HG02870 (cell line): ENCODE results near the gene GPR42.
"Not testable (repeated sequence)": the region's sequence is repeated elsewhere in the genome, so short reads cannot be mapped to it uniquely, and the experiment has no call there.

Experiments
- ATAC-seq: cut with Tn5 transposase; IDR thresholded peaks from one replicate; pipeline ENCODE4 v1.9.1; 2021; ENCODE audit warnings: mild to moderate bottlenecking, moderate library complexity; ENCODE audit not compliant: unreplicated experiment

GPR42 gene

DNA sequence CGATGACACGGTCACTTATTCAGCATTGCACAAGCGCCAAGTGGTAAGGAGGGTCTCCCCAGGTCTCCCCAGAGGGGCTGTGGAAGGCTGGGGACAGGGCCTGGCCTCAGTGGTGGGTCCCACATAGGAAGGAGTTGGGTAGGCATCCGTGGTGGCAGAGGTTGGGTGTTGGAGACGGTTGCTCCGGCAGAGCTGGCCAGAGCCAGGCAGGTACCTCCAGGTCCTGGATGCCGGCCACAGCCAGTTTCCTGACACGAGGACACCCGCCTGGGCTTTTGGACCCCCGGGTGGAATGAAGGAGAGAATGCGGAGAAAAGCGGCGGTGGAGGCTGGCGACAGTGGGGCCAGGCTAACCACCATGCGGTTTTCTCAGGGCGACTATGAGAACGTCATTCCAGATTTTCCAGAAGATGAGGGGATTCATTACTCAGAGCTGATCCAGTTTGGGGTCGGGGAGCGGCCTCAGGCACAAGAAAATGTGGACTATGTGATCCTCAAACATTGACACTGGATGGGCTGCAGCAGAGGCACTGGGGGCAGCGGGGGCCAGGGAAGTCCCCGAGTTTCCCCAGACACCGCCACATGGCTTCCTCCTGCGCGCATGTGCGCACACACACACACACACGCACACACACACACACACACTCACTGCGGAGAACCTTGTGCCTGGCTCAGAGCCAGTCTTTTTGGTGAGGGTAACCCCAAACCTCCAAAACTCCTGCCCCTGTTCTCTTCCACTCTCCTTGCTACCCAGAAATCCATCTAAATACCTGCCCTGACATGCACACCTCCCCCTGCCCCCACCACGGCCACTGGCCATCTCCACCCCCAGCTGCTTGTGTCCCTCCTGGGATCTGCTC is 24.4 kb upstream of the GPR42 start:
- ATAC-seq: no peak

DNA sequence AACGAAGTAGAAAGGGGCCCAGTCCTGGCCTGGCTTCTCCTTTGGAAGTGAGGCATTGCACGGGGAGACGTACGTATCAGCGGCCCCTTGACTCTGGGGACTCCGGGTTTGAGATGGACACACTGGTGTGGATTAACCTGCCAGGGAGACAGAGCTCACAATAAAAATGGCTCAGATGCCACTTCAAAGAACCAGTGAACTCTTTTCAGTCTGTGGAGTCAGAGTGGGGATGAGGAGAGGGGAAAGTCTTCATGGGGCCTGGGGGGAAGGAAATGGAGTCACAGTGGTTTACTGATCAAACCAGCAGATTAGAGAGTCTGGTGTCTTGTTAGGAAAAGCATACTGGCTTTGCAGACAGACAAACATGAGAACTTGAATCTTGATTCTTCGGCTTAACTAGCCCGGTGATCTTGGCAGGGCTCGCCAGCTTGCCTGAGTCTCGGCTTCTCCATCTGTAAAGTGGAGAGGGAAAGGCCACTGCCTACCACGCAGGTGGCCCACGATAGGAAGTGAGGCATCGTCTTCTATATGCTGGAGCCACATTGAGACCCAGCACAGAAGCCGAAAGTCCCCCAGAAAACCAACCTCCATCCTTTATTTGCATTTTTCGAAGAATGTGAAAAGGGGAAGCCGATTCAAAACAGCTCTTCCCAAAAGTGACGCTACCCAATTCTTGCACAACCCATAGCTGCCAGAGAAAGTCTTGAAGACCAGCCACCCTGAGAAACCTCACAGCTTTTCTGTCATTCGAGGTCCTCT is 23.5 kb upstream of the GPR42 start, which contains the start of gene FFAR1:
FFAR1 (plus strand) TSS at position 732 of the 759 bp plus-strand sequence. CDS start 3,650 bp downstream, outside the sequence.
- ATAC-seq: peak; percentile 53

DNA sequence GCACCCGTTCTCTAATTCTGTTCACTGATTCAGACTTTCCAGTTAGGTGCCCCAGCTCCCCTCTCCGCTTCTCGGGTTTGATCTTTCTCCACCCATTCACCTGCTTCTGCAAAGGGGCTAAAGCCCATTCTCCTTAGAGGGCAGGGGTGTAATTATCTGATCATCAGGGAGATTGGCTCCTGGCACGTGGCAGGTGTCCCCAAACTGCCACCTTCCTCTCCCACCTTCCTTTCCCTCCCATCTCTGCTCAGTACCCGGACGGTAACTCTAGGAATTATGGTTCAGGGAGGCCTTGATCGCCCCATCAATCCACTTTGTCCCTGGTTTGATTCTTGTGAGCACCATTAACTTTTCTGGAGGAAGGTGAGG is 23.0 kb upstream of the GPR42 start:
- ATAC-seq: no peak

DNA sequence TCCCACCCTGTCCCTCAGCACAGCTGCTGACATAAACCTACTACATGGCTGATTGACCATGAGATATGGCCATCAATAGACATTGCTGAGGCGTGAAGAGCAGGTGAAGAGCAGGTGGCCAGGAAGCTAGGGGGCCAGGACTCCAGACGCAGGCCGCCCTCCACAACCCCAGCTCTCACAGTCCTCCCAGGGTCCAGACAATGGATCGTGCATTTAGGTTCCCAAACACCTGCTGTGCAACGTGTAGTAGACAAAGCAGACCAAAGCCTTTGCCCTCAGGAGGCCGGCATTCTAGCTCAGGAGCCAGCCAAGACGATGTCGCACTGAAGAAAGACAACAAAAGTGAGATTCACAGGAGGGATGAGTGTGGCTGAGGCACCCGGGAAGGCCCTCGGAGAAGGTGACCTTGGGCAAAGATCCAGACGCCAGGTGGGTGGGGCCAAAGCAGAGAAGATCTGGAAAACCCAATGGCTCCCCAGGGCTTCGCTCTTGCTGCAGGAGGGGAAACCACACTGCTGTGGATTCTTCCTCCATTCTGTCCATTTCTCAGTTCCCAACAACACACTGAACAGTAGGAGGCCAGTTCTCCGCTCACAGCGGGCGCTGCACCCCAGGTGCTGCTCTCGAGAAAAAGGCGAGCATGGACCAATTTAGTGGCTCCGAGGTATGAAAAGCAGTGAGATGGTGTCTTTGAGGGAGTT is 21.8 kb upstream of the GPR42 start:
- ATAC-seq: no peak

DNA sequence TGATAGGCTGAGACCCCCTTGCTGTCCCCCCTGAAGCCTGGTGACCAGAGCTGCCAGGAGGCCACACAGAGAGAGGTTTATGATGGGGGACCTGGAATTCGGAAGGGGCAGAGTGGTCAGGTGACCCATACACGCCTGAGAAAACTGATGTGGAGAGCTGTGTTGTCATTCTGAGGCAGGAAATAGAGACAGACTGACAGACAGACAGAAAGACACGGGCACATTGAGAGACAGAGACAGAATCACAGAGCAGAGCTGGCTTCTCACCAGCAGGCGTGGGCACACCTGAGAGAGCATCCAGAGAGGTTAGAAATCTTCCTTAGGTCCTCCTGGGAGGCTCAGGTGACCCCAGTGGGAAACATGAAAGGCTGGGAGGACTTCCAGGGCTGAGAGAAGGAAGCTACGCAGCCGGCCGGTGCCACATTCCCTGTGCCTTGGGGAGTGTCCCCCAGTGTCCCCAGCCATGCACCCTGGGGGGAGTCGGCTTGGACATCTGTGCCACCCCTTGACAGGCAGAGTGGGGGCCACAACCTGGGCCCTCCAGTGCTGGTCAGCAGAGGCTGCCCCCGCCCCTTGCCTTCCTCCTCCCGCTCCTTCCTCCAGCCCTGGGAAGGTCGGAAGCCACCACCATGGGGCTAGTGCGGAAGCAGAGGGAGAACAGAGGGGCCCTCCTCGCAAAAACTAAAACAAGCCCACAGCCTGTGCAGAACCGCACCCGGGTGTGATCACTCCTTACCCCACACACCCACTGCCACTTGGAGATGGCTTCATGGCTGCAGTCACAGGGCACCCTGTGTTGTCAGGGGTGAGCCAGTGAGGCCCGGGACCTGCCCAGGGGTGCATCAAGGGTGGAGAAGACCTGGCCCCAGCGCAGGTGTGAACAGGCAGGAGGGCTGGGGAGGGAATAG is 21.0 kb upstream of the GPR42 start:
- ATAC-seq: no peak

DNA sequence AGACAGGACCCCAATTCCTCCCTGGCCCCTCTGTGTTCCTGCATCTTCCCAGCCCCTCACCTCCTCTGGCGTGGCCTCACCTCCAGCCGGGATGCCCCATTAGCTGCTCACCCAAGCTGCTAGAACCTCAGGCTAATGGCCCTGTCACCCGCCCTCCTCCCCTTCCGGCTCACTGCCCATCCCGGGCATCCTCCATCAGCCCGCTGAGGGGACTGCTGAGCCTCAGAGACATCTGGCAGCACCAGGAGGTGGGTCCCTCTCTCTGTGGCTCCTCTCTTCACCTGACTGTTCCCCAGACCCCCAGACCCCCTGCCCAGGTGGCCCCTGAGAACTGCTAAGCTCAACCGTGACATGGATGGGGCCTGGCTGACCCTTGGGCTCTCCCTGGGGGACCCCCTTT is 20.3 kb upstream of the GPR42 start:
- ATAC-seq: no peak

DNA sequence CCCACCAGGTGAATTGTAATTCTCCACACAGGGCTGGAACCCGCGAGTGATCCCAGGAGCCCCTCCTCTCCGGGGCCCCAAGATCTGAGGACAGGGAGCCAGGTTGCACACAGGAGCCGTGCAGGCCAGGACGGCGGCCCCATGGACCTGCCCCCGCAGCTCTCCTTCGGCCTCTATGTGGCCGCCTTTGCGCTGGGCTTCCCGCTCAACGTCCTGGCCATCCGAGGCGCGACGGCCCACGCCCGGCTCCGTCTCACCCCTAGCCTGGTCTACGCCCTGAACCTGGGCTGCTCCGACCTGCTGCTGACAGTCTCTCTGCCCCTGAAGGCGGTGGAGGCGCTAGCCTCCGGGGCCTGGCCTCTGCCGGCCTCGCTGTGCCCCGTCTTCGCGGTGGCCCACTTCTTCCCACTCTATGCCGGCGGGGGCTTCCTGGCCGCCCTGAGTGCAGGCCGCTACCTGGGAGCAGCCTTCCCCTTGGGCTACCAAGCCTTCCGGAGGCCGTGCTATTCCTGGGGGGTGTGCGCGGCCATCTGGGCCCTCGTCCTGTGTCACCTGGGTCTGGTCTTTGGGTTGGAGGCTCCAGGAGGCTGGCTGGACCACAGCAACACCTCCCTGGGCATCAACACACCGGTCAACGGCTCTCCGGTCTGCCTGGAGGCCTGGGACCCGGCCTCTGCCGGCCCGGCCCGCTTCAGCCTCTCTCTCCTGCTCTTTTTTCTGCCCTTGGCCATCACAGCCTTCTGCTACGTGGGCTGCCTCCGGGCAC is 19.3 kb upstream of the GPR42 start:
- ATAC-seq: no peak

DNA sequence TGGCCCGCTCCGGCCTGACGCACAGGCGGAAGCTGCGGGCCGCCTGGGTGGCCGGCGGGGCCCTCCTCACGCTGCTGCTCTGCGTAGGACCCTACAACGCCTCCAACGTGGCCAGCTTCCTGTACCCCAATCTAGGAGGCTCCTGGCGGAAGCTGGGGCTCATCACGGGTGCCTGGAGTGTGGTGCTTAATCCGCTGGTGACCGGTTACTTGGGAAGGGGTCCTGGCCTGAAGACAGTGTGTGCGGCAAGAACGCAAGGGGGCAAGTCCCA is 18.8 kb upstream of the GPR42 start:
- ATAC-seq: no peak

DNA sequence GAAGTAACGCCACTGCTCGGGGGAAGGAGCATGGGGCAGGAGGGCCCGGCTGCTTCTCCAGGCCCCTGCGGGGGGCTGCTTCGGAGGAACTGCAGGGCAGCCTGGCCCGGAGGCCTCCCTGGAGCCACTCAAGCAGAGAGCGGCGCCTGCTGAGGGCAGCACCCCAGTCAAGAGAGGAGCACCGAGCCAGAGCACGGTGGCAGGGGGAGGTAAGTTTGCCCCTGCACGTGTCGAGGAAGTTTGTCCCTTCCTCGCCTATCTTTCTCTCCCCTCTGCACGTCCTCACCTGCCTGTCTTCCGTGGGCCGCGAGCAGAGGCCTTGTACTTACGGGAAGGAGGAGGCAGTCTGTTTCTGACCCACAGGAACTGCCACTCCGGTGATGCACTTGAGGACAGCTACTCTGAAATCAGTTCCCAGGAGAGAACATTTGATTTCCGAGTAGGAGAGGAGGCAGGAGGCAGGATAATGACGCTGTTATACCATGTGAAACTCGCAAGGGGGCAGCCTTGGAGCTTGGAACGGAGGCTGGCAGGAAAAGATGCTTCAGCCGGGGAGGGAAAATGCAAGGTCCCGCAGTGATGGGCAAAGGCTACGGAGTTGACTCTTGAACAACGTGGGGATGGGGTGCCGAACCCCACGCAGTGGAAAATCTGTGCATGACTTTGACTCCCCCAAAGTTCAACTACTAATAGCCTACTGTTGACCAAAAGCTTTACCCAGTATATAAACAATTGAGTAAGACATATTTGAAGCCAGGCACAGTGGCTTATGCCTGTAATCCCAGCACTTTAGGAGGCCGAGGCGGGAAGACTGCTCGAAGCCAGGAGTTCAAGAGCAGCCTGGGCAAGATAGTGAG is 18.2 kb upstream of the GPR42 start:
- no peak for ATAC-seq

DNA sequence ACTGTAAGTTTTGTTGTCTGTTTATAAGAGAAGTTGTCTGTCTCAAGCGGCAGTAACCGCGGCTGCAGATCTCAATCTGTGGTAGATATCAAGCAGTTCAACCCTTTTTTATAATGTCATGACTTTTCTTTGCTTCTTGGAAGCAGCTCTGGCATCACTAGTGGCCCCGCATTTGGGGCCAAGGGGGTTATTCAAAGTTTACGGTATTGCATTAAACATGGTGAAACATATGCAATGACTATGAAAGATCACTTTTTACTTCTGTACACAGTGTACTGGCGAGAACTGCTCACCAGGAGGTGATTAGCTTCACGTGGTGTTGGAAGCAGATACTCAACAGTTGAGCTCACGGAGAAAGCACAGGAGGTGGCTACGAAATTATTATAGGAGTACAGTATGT is 17.2 kb upstream of the GPR42 start:
- ATAC-seq: no peak

DNA sequence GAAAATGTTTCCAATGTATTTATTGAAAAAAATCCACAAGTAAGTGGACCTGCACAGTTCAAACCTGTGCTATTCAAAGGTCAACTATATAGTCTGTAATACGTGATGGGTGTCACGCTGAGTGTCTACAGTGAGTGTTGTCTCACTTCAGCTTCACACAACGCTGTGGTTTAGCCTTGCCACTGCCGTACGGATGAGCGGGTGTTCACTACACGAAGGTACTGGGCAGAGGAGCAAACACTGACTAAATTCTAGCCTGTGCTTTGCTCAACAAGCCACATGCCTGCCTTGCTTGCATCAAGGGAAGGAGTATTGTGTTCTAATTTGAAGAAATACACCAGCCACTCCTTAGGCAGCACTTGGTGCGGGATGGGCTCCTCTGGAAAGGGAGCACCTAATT is 16.0 kb upstream of the GPR42 start:
- ATAC-seq: no peak

DNA sequence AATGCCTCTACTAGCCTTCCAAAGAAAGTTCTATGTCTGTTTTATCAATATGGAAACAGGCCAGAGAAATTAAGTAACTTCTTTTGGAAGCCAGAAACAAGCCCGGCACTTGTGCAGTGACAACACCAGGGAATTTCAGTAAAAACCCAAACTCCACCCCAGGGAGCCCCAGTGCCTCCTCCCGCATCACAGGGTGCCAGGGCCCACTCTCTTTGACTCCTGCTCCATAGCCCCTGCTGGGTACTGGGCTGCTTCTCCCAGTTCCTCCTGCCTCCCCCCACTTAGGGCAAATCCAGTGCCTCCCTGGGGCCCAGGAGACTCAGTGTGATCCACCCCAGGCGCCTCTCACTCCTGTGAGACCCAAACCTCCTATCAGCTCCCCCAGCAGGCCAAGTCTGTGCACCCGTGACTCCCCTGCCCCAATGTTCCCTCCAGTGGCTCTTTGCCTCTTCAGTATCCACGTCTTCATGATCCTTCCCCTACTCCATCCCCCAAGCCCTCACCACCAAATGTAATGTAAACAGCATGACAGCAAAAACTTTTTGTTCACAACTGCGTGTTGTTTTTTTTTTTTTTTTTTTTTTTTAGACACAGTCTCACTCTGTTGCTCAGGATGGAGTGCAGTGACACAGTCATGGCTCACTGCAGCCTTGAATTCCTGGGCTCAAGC is 14.9 kb upstream of the GPR42 start:
- no peak for ATAC-seq

DNA sequence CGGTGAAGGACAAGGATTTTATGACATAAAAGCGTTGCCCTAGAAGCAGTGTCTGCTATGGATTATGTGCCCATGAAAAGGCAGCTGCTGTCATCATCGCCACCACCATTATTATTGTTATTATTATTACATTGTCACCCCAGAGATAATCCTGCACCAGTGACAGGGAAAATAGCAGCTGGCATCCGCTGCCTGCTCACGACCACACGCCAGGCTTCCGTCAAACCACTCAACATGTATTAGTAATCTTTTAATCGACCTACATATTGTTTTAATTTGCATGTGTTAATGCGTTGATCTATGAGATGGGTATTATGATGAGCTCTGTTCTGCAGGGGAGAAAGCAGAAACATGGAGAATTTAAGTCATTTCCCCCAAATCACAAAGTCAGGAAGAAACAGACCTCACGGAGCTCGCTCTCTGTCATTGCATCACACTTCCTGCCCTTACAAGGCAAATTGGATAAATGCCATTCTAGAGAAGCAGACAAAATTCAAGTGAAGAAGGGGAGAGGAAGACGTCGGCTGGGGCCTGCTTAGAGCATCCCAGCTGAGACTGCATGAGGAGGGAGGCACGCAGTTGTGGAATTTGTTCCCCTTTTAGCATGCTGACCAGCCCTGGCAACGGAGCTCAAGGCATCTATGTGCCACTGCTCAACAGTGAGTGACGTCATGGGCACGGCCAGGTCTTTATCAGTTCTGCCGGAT is 12.8 kb upstream of the GPR42 start, which contains the start of gene FFAR3:
FFAR3 (plus strand) TSS at position 594 of the 707 bp plus-strand sequence. CDS start 431 bp downstream, outside the sequence.
- ATAC-seq: no peak

DNA sequence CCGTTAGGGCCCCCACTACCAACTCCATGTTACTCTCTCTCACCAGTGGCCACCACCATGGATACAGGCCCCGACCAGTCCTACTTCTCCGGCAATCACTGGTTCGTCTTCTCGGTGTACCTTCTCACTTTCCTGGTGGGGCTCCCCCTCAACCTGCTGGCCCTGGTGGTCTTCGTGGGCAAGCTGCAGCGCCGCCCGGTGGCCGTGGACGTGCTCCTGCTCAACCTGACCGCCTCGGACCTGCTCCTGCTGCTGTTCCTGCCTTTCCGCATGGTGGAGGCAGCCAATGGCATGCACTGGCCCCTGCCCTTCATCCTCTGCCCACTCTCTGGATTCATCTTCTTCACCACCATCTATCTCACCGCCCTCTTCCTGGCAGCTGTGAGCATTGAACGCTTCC is 12.0 kb upstream of the GPR42 start:
- not testable (repeated sequence) for ATAC-seq

DNA sequence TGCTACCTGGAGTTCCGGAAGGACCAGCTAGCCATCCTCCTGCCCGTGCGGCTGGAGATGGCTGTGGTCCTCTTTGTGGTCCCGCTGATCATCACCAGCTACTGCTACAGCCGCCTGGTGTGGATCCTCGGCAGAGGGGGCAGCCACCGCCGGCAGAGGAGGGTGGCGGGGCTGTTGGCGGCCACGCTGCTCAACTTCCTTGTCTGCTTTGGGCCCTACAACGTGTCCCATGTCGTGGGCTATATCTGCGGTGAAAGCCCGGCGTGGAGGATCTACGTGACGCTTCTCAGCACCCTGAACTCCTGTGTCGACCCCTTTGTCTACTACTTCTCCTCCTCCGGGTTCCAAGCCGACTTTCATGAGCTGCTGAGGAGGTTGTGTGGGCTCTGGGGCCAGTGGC is 11.5 kb upstream of the GPR42 start:
- ATAC-seq: not testable (repeated sequence)

DNA sequence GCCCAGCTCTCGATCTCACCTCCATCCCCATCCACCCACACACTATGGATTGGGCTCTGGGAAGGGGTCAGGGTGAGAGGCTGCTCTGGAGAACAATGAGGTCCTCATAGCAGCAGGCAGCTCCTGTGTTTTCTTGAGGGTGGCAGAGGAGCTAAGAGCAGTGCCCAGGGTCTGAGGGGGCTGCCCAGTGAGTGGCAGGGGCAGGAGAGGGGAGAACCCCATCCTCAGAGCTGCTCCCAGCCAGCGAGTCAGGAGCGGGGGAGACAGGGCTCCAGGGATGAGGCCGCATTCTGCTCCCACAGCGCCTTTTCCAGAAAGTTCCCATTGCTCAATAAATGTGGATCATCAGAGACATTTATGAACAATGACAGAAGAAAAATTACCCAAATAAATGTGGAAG is 10.8 kb upstream of the GPR42 start:
- ATAC-seq: not testable (repeated sequence)

DNA sequence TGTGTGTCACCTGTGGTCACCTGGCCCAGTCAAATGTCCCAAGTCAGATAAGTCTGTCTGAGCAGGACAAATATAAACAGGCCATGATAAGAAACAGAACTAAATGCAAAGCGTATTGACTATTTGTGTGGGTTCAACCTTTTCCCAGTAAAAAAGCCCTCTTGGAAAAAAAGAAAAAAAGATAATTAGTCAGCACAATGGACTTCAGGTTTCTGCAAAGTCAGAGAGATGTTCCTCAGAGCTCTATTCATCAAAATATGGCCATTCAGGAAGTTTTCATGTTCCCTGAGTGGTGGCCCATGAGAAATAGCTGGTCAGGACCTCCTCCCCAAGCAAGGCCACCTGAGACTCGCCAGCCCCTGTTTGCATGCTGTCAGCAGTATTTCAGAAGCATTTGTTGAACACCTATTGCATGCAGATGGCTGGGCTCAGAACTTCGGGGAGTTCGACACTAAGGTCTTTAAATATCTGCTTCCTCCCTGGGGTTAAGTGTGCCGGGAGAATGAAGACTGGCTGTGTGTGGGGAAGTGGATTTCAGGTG is 9.9 kb upstream of the GPR42 start:
- ATAC-seq: no peak
